Measurements from ENCODE around the gene VWA3A. TPM values are rescaled to one million over a fixed set of nuclear protein-coding genes. Genes with fewer than 3 reads are reported as not detected.
"Not testable (repeated sequence)": the region's sequence is repeated elsewhere in the genome, so short reads cannot be mapped to it uniquely, and the experiment has no call there.

The VWA3A gene
- total and polyA plus RNA-seq, 9 donors: 0.15 to 46.2 (median 1.3) TPM

- Histone ChIP-seq H3K27ac (peak overlapping the region; percentile 23 to 32), H3K36me3 (no peaks in the 10 kb centered on the region), H3K9me3 (no peaks in the 10 kb centered on the region), H3K27me3 (no peaks in the 10 kb centered on the region), H3K4me3 (no peak overlapping the region), H3K4me1 (ENCODE audit: insufficient read depth) (peaks cover 3% of the 10 kb centered on the region)
- intact Hi-C loops (cut with DNase I): loop anchor here in 2 of 4 donors (5.0 kb wide), 1 partner anchor 102 kb away; the partner anchor contains the start of gene POLR3E (in 2 of the 2)
- 79 to 80% (median 79%) methylated on average over 9 of the region's 9 CpGs for WGBS, 3 donors
- DNase-seq: peak in 1 of 5 donors; percentile 43
- TF ChIP-seq POLR2A (IDR thresholded peaks at IDR 0.05) (no peak), CTCF (IDR thresholded peaks at IDR 0.05) (no peak), EP300 (IDR thresholded peaks at IDR 0.05) (no peak)
These were observed 102.5 kb downstream of the VWA3A start for GRCh38 chr16:22194707-22195444.

GRCh38 chr16:22195445-22195694 lies 103.0 kb downstream of the VWA3A start:
- intact Hi-C loops (cut with DNase I): loop anchor here in 2 of 4 donors (5.0 kb wide), 1 partner anchor 102 kb away; the partner anchor contains the start of gene POLR3E (in 2 of the 2)

GRCh38 chr16:22195695-22196558 lies 103.6 kb downstream of the VWA3A start:
- WGBS, 3 donors: 1% methylated on average over 39 of the region's 39 CpGs
- H3K4me1 ChIP-seq (ENCODE audit: insufficient read depth): peaks cover 3% of the 10 kb centered on the region
- H3K27me3 ChIP-seq: no peaks in the 10 kb centered on the region
- peak; percentile 86 to 97 (median 94) for DNase-seq
- no peaks in the 10 kb centered on the region for H3K9me3 ChIP-seq
- peak overlapping the region; percentile 32 to 54 for H3K27ac ChIP-seq
- H3K36me3 ChIP-seq: no peaks in the 10 kb centered on the region
- intact Hi-C loops (cut with DNase I): loop anchor here in 2 of 4 donors (5.0 kb wide), 1 partner anchor 101 kb away; the partner anchor contains the start of gene POLR3E (in 2 of the 2)
- peak overlapping the region; percentile 51 for H3K4me3 ChIP-seq
- TF ChIP-seq EP300 (IDR thresholded peaks at IDR 0.05): no peak
- TF ChIP-seq CTCF (IDR thresholded peaks at IDR 0.05): peak; percentile 88 to 93 (median 90)
- peak; percentile 43 for TF ChIP-seq POLR2A (IDR thresholded peaks at IDR 0.05)

More at GRCh38 chr16:22195445-22195694, 103.0 kb downstream of the VWA3A start:
- Histone ChIP-seq H3K4me3 (no peak overlapping the region), H3K9me3 (no peaks in the 10 kb centered on the region), H3K36me3 (no peaks in the 10 kb centered on the region), H3K27me3 (no peaks in the 10 kb centered on the region), H3K27ac (peak overlapping the region; percentile 23 to 32), H3K4me1 (ENCODE audit: insufficient read depth) (peaks cover 3% of the 10 kb centered on the region)
- TF ChIP-seq POLR2A (IDR thresholded peaks at IDR 0.05): no peak
- no peak for TF ChIP-seq EP300 (IDR thresholded peaks at IDR 0.05)
- TF ChIP-seq CTCF (IDR thresholded peaks at IDR 0.05): no peak
- no peak for DNase-seq

- H3K27ac ChIP-seq; H3K36me3 ChIP-seq; H3K4me1 ChIP-seq (ENCODE audit: insufficient read depth); H3K27me3 ChIP-seq; H3K9me3 ChIP-seq: not testable (repeated sequence)
- intact Hi-C loops (cut with DNase I): loop anchor here in 2 of 4 donors (5.0 kb wide), 1 partner anchor 101 kb away; the partner anchor contains the start of gene POLR3E (in 2 of the 2)
- 24 to 35% (median 31%) methylated on average over 20 of the region's 20 CpGs for WGBS, 3 donors
- peak overlapping the region; percentile 51 for H3K4me3 ChIP-seq
- peak in 1 of 5 donors; percentile 44 for DNase-seq
These were observed 104.3 kb downstream of the VWA3A start for GRCh38 chr16:22196559-22197168.
